Endothelial cell of umbilical vein (primary cell): ENCODE results near the gene DCLRE1A. TPM values are rescaled to one million over a fixed set of nuclear protein-coding genes. Genes with fewer than 3 reads are reported as not detected.

ENCODE experiments used
- BruUV-seq: library from RNA; stranded (reverse); fragments of 400-500 nt; replicated peaks from 2 replicates; lab custom pipeline; 2021; lab: Mats Ljungman, UMichigan
- CTCF ChIA-PET: fragments of 300-600, 350-600 bp; sonication (Branson Sonifier 250); formaldehyde crosslinking; loops from one replicate; lab custom pipeline; 2021; ENCODE audit warnings: antibody characterized with exemption, inconsistent platforms; lab: Charles Lee
- POLR2A ChIA-PET: fragments of 300-600, 350-600 bp; sonication (Branson Sonifier 250); formaldehyde crosslinking; loops from one replicate; lab custom pipeline; 2021; ENCODE audit warnings: antibody characterized with exemption, inconsistent platforms; lab: Charles Lee
- DNase-seq: peaks from one replicate; pipeline ENCODE4 v3.0.0-alpha.2; 2011; ENCODE audit warnings: low read depth, low spot score
- FAIRE-seq: peaks from 2 replicates; lab custom pipeline; 2011; peaks lifted over from hg19 to GRCh38; lab: Jason Lieb, UNC
- H2AFZ ChIP-seq: 2 replicates; pipeline ENCODE4 v1.6.0; 2012; ENCODE audit warnings: low read depth, low read length, control low read depth, inconsistent platforms
- H3K27ac ChIP-seq: 2 replicates; pipeline ENCODE4 v1.5.1; 2011; ENCODE audit warnings: low read depth, mild to moderate bottlenecking, control low read depth, low read length, moderate library complexity; ENCODE audit not compliant: insufficient read depth
- H3K27me3 ChIP-seq, 2 experiments: 2 replicates each; pipeline versions ENCODE4 v1.6.0 to v1.6.1; 2011; ENCODE audit warnings: low read length in 2 of 2, mixed read lengths in 1 of 2; ENCODE audit not compliant: control insufficient read depth in 2 of 2, insufficient read depth in 2 of 2
- H3K36me3 ChIP-seq, 2 experiments: 2 replicates in 1 of 2; 3 replicates in 1 of 2; pipeline ENCODE4 v1.5.1; 2011; ENCODE audit warnings: low read length in 2 of 2, mild to moderate bottlenecking in 1 of 2, moderate library complexity in 1 of 2; ENCODE audit not compliant: control insufficient read depth in 2 of 2, insufficient read depth in 2 of 2; ENCODE audit errors: extremely low read depth in 1 of 2
- H3K4me1 ChIP-seq: 3 replicates; pipeline ENCODE4 v1.5.1; 2011; ENCODE audit warnings: mild to moderate bottlenecking, low read length; ENCODE audit not compliant: control insufficient read depth, insufficient read depth; ENCODE audit errors: extremely low read depth
- H3K4me2 ChIP-seq: 2 replicates; pipeline ENCODE4 v1.6.1; 2011; ENCODE audit warnings: low read length, control low read depth, mixed read lengths; ENCODE audit not compliant: insufficient read depth
- H3K4me3 ChIP-seq, 3 experiments: fragments of 200-600 bp in 1 of 3; sonication (generic), shearing (Covaris generic) in 1 of 3; replicated peaks in 1 of 3; 2 replicates each; pipeline ENCODE4 v1.5.1; 2011 to 2016; ENCODE audit warnings: control low read depth in 3 of 3, low read length in 3 of 3, mild to moderate bottlenecking in 2 of 3, inconsistent platforms in 1 of 3, low read depth in 1 of 3, moderate library complexity in 1 of 3; ENCODE audit not compliant: insufficient read depth in 1 of 3
- H3K79me2 ChIP-seq: 2 replicates; pipeline ENCODE4 v1.6.0; 2012; ENCODE audit warnings: low read length, inconsistent platforms; ENCODE audit not compliant: control insufficient read depth, insufficient read depth
- H3K9ac ChIP-seq: replicated peaks from 2 replicates; pipeline ENCODE3; 2011; ENCODE audit warnings: low read length, control low read depth; ENCODE audit not compliant: insufficient read depth; ENCODE audit errors: extremely low read depth
- H3K9me1 ChIP-seq: replicated peaks from 3 replicates; pipeline ENCODE4 v1.6.0; 2011; ENCODE audit warnings: mild to moderate bottlenecking, low read length; ENCODE audit not compliant: control insufficient read depth, insufficient read depth; ENCODE audit errors: extremely low read depth
- H3K9me3 ChIP-seq: replicated peaks from 2 replicates; pipeline ENCODE4 v1.5.1; 2012; ENCODE audit warnings: low read length, inconsistent platforms; ENCODE audit not compliant: control insufficient read depth, insufficient read depth
- H4K20me1 ChIP-seq: replicated peaks from 2 replicates; pipeline ENCODE3; 2011; ENCODE audit warnings: mild to moderate bottlenecking, low read length; ENCODE audit not compliant: control insufficient read depth, insufficient read depth; ENCODE audit errors: extremely low read depth
- CTCF ChIP-seq, 2 donors: IDR thresholded peaks; 1 replicate in 1 of 2; 2 replicates in 1 of 2; pipeline ENCODE4 v1.5.1; 2011; ENCODE audit warnings: low read length in 2 of 2, mild to moderate bottlenecking in 2 of 2, moderate library complexity in 2 of 2, control low read depth in 1 of 2, inconsistent platforms in 1 of 2, low read depth in 1 of 2; ENCODE audit not compliant: insufficient read depth in 1 of 2; ENCODE audit errors: extremely low read depth in 1 of 2
- EZH2 ChIP-seq: IDR thresholded peaks from 2 replicates; pipeline ENCODE4 v1.6.1; 2012; ENCODE audit warnings: borderline replicate concordance, low read depth, mild to moderate bottlenecking, moderate library complexity, low read length, inconsistent platforms; ENCODE audit not compliant: severe bottlenecking
- FOS ChIP-seq: IDR thresholded peaks from 2 replicates; pipeline ENCODE4 v1.6.1; 2011; ENCODE audit warnings: mild to moderate bottlenecking, low read length, moderate library complexity, borderline replicate concordance; ENCODE audit not compliant: insufficient read depth
- GATA2 ChIP-seq: IDR thresholded peaks from 2 replicates; pipeline ENCODE4 v1.7.0; 2011; ENCODE audit warnings: low read depth, mild to moderate bottlenecking, moderate library complexity, mixed read lengths, low read length; ENCODE audit not compliant: insufficient read length, insufficient read depth
- JUN ChIP-seq: IDR thresholded peaks from 2 replicates; pipeline ENCODE4 v1.6.1; 2011; ENCODE audit warnings: borderline replicate concordance, low read depth; ENCODE audit not compliant: insufficient read length, insufficient read depth
- MAX ChIP-seq: IDR thresholded peaks from 2 replicates; pipeline ENCODE4 v1.6.1; 2011; ENCODE audit not compliant: insufficient read depth, insufficient read length
- MYC ChIP-seq: IDR thresholded peaks from one replicate; pipeline ENCODE4 v1.6.1; 2011; ENCODE audit warnings: mild to moderate bottlenecking, low read depth, low read length
- POLR2A ChIP-seq: IDR thresholded peaks from 2 replicates; pipeline ENCODE4 v1.6.1; 2012; ENCODE audit warnings: low read depth, mild to moderate bottlenecking, control low read depth, low read length
- POLR2AphosphoS5 ChIP-seq: IDR thresholded peaks from 2 replicates; pipeline ENCODE4 v1.6.1; 2012; ENCODE audit warnings: low read depth, mild to moderate bottlenecking, control low read depth, low read length, moderate library complexity; ENCODE audit not compliant: insufficient read depth
- dilution Hi-C: fragments of 300-500 bp; cut with MboI; formaldehyde crosslinking; loops from one replicate; pipeline ENCODE4 v1.15.0; 2019; ENCODE audit warnings: low sequenced_read_pairs; ENCODE audit not compliant: extremely low pct_ligation_motif_present
- intact Hi-C: fragments of 100-400 bp; cut with micrococcal nuclease; formaldehyde crosslinking; loops from one replicate; pipeline ENCODE4 v1.10.0; 2022
- polyA plus RNA-seq, 4 experiments: library from polyadenylated mRNA; depleted of rRNA in 3 of 4; stranded (reverse) in 3 of 4; unstranded in 1 of 4; fragments of >200 nt; gene quantifications; 2 replicates each; pipeline versions ENCODE4 v1.2.1 to v1.2.3, GENCODE V29; 2011 to 2012; ENCODE audit warnings: missing spikeins in 1 of 4
- total RNA-seq: library from RNA; stranded (reverse); gene quantifications from 2 replicates; pipeline ENCODE4 v1.2.3, GENCODE V29; 2021

The DCLRE1A gene
- total and polyA plus RNA-seq, 2 donors (not counting 3 experiments of a cell fraction or from before 2014, with no cell fraction given), result 3.6 to 6.7 TPM

- H4K20me1 ChIP-seq, result no peaks in the 10 kb centered on the region
- H3K4me2 ChIP-seq, result no peak overlapping the region
- CTCF ChIA-PET, result no interaction called here
- H3K36me3 ChIP-seq, result peaks cover 0 to 3% of the 10 kb centered on the region in 2 experiments
- peaks cover 30% of the 10 kb centered on the region for H3K79me2 ChIP-seq
- POLR2A ChIA-PET, result no interaction called here
- no peak for DNase-seq
- no peak overlapping the region for H2AFZ ChIP-seq
- H3K9me3 ChIP-seq, result no peaks in the 10 kb centered on the region
- no peaks in the 10 kb centered on the region for H3K9me1 ChIP-seq
- no peak overlapping the region for H3K27ac ChIP-seq
- no peak overlapping the region for H3K4me3 ChIP-seq
- BruUV-seq, result no TSS peak
- FAIRE-seq, result no peak
- H3K9ac ChIP-seq, result no peak overlapping the region
- no peaks in the 10 kb centered on the region for H3K27me3 ChIP-seq
- intact Hi-C loops (loop anchor here (5.0 kb wide), 1 partner anchor 166 kb away; the partner anchor contains the start of gene ADRB1), dilution Hi-C loops (no loop called here)
- H3K4me1 ChIP-seq, result peaks cover 30% of the 10 kb centered on the region
- no peak for TF ChIP-seq GATA2
- TF ChIP-seq JUN, result no peak
- no peak for TF ChIP-seq FOS
- TF ChIP-seq MAX, result no peak
- TF ChIP-seq EZH2, result no peak
- no peak for TF ChIP-seq MYC
- no peak for TF ChIP-seq POLR2AphosphoS5
- no peak for TF ChIP-seq CTCF (IDR thresholded peaks at IDR 0.05; ENCODE audit: extremely low read depth in 1 of 2, insufficient read depth in 1 of 2, low read depth in 1 of 2, low read length in 2 of 2)
- TF ChIP-seq POLR2A, result no peak
These were observed 22.6 kb upstream of the DCLRE1A start for GRCh38 chr10:113876461-113876860.
